Umbilical cord (tissue), 2 donors: ENCODE results near the gene PYGO2. TPM values are rescaled to one million over a fixed set of nuclear protein-coding genes. Genes with fewer than 3 reads are reported as not detected.
"Not testable (repeated sequence)": the region's sequence is repeated elsewhere in the genome, so short reads cannot be mapped to it uniquely, and the experiment has no call there.

Source experiments
- DNase-seq: peaks from one replicate; pipeline ENCODE4 v3.0.0-alpha.2; 2015; ENCODE audit warnings: low spot score
- total RNA-seq: library from RNA; depleted of rRNA; stranded (reverse); fragments of >200 nt; gene quantifications from one replicate; pipeline ENCODE4 v1.2.3, GENCODE V29; 2014; ENCODE audit warnings: low replicate concordance; ENCODE audit not compliant: insufficient read depth

The PYGO2 gene
- total RNA-seq, 1 donor from 2014 or later = 9.4 TPM

DNA sequence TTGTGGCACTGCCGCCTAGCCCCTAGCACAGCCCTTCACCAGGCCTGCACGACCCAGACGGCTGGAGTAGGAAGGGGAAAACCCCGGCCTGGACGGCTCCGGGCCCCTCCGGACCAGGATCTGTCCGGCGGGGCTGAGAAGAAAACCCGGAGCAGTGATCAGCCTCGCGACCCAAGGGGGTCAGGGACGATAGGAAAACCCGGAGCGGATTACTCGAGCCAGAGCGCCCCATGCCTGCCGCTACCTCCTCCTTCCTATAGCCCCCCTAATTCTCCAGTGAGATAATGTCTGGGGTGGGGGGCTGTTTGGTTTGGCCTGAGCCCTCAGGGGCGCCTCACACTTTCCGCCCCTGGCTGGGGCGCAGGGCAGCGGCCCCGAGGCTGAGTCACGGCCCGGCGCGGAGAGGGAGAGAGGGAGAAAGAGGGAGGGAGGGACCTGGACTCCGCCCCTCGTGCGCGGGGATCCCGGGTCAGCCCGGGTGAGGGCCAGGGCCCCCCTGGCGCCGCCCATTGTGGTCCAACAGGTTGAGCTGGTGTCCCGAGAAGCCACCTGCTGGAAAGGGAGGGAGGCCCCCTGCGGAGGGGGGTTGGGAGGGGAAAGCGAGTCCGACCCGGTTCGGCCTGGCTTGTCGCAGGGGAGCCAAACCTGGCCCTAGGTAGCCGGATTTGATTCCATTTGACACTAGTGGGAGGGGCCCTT, 39.3 kb upstream of the PYGO2 start:
- DNase-seq = peak; percentile 96

DNA sequence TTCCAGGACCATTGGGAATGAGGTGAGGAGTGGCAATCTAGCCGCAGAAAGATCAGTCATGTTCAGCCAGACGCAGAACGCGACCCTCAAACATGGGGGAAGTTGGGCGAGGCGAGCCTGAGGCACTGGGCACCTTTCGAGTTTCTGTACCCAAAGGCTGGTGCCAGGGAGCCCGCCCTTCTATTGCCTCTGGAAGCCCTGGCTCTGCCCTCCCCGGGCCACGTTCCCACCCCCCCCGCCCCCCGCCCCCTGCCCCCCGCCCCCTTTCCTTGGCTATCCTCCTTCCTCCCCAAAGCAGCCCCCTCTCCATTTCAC, 38.8 kb upstream of the PYGO2 start:
- no peak for DNase-seq

DNA sequence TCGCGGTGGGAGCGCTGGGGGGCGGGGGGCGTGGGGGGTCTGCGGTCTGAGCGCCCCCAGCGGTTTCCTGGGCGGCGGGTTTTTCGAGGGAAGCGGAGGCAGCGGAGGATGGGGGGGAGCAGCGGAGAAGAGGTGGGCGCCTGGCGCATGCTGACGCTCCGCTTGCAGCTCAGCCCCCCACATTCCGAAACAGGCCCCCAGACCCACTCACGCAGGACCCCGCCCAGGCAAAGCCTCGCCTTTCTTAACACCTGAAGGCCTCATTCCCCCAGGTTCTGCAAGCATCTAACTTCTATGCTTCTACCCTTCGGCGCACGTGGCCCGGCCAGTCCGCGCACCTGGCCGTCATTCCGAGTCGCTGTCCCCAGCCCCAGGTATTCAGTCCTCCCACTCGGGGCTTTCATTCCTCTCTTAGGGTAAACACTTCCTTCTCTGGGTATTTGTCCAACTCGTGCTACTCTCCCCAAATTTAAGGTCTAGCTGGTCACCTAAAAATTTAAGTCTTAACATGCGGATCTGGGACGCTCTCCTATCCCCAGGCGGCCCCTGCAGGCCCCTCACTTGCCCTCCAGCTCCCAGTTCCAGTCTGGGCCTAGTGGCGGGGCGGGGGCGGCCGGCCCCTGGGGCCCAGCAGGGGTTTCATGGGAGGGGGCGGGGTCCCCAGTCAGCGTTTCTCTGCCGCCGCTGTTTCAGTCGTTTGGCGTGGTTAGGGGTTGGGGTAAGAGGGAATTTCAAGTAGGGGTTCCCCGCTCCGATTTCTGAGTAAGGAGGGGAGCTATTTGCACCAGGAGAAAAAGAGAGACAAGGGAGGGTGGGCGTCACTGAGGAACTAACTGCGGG, 38.2 kb upstream of the PYGO2 start:
- peak; percentile 71 for DNase-seq

DNA sequence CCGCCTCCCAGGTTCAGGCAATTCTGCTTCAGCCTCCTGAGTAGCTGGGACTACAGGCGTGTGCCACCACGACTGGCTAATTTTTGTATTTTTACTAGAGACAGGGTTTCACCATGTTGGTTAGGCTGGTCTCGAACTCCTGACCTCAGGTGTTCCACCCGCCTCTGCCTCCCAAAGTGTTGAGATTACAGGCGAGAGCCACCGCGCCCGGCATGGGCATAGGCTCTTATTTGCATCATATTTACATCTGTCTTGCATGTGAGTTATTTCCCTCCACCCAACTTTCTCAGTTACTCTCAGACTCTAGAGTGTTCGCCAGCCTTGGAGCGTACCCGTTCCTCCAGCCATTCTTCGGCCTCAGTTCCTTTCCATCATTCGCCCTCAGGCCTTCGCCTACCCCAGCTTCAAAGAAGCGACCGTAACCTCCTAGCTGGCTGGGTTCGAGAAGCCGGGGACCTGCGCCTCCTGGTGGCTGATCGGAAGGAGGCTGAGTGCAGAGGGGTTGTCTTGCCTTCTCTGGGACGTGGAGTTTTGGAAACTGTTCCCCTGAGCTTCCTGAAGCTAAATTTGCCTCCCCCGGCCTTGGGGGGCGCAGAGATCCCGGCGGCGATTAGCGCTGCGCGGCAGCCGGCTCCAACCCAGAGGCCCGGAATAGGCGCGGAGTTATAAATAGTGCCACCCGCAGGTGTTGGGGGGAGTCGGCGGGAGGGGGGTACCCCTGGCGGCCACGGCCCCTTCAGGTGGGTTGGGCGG, 37.4 kb upstream of the PYGO2 start:
- DNase-seq = peak; percentile 84

DNA sequence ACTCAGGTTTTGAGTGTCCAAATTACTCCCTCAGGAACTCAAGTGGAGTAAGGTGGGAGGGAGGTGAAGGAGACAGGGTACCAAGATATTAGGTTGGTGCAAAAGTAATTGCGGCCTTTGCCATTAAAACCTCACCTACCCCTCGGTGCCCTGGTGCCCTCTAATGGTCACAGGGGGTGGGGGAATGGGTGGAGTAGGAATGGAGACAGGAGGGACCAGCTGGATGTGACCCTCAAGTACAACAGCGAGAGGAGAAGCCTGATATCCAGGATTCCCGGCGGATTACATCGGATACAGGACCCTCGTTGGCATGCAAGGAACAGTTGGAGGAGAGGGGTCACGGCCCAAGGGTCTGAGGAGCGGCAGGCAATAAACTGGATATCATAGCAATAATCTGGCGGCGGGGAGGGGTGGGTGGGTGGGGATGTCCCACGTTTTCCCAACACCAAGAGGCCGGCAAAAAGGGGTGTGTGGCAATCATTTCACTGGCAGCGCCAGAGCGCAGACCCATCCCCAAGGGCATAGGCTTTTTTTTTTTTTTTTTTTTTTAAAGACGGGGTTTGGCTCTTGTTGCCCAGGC, 36.7 kb upstream of the PYGO2 start:
- no peak for DNase-seq

DNA sequence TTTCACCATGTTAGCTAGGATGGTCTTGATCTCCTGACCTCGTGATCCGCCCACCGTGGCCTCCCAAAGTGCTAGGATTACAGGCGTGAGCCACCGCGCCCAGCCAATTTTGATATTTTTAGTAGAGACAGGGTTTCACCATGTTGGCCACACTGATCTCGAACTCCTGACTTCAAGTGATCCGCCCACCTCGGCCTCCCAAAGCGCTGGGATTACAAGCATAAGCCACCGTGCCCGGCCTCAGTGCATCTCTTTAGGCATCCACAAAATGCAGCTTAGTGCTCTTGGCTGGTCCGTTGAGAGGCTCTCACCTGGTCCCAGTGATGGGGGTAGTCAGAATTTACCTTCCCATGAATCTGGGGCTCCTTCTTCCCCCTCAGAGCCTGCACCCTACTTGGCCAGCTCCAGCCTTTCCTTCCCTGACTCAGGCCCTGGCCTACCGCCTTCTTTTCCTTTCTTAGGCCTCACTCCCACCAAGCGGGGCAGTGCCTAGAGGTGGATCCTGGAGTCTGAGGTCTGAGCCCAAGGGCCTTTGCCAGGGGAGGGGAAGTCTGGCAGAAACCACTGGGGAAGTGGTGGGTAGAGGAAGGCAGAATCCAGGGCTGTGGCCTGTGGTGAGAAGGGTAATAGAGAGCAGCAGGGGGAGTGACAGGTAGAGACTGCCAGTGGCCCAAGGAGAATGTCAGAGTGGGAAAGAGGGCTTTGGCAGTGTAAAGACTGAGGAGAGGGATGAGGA, 35.6 kb upstream of the PYGO2 start:
- DNase-seq = no peak

DNA sequence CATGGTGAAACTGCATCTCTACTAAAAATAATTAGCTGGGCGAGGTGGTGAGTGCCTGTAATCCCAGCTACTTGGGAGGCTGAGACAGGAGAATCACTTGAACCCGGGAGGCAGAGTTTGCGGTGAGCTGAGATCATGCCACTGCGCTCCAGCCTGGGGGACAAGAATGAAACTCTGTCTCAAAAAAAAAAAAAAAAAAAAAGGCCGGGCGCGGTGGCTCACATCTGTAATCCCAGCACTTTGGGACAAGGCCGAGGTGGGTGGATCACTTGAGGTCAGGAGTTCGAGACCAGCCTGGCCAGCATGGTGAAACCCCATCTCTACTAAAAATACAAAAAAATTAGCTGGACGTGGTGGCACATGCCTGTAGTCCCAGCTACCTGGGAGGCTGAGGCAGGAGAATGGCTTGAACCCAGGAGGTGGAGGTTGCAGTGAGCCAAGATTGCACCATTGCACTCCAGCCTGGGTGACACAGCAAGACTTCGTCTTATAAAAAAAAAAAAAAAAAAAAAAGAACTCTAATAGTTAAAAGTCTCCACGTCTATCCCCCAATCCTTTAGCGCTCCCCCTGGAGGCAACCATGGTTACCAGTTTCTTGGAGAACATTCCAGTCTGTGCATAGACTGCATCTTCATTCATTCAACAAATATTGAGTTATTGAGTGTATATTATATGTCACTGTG, 33.9 kb upstream of the PYGO2 start:
- peak; percentile 80 for DNase-seq

DNA sequence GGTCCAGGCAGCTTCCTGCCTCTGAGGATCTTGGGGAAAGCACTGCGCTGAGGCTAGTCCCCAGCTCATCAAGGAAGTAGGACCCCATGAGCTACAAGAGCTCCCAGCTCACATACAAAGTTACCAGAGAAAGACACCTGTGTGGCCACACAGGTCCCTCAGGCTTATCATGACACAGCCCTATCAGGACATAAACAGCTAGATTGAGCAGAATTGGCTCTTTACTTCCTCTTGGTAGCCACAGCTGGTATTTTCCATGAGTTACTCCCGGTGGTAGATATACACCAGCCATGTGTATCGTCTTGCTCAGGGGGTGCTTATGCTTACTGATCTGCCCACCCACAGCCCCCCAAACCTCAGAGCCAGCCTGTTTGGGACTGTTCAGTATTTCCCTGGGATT, 33.0 kb upstream of the PYGO2 start:
- DNase-seq = no peak

DNA sequence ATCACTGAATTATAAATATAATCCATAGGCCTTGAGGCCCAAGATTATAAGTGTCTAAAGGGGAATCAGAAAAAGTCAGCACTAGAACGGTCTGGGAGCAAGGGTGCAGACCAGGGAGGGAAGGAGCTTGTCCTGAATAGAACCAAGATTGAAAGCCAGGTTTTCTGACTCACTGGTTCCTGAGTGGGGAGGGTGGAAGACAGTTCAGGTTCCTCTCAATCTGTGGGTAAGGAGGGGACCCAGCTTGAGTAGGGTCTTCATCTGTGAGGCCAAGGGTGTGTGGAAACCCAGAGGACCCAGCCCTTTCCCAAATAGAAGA, 32.6 kb upstream of the PYGO2 start:
- DNase-seq = no peak

DNA sequence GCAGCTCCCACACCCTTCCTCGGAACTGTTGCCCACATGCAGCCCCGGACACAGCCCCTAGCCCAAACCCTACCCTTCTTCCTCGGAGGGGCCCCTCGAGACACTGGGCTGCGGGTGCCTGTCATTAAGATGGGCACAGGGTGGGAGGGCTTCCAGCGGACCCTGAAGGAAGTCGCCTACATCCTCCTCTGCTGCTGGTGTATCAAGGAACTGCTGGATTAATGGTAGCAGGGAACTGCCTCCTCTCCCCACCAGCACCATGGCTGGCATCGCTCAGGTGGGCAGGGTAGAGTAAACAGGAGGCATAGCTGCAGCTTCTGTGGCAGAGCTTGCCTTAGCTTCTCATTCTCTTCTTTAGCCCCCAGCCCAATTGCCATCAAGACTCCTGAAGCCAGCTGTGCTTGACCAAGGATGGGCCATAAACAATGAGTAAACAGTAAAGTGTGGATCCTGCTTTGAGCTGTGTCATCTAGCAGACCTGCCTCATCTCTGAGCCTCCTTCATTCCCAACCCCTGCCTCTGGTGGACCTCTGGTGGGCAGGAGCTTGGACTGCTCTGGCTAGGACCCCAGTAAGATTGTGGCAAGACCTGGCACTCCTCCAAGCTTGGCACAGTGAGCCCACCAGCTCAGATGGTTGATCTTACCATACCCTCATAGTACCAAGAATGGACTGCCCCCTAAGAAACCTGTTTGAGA, 32.1 kb upstream of the PYGO2 start, which contains the start of gene LENEP:
Gene LENEP (plus strand): TSS at position 15 of the 697 bp plus-strand sequence. CDS start 22 bp downstream, at position 37.
- no peak for DNase-seq

DNA sequence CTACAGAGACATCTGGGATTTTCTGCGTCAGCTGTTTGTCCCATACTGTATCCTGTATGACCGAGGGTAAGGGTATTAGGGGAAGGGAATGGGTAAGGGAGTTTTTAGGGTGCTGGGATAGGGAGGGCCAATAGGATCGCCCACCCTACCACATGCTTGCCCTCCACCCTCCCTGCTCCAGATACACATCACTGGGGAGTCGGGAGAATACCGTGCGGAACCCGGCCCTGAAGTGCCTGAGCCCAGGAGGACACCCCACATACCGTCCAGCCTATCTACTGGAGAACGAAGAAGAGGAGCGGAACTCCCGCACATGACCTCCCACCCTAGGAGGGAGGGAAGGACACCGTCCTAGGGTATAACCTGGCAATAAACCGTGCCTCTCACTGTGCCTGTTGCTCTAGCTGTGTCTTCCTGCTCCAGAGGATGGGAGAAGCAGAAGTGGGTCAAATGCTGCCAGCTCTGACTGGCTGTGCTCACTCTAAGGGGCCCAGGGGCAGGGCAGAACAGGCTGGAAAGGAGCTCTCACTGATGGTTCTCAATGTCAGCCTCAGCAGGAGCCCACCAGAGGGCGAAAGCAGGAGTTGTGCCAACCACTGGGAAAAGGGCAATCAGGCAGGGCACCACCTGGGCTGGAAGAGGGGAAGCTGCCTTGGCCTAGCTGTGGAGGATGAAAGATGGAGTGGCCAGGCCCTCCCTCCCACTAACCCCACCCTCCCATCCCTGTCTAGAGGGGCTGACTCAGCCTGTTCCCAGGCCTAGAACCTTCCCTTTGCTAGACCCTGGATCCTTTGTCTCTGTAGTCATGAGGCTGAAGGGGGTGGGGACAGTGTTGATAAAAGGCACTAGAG, 31.4 kb upstream of the PYGO2 start:
- peak; percentile 46 for DNase-seq

DNA sequence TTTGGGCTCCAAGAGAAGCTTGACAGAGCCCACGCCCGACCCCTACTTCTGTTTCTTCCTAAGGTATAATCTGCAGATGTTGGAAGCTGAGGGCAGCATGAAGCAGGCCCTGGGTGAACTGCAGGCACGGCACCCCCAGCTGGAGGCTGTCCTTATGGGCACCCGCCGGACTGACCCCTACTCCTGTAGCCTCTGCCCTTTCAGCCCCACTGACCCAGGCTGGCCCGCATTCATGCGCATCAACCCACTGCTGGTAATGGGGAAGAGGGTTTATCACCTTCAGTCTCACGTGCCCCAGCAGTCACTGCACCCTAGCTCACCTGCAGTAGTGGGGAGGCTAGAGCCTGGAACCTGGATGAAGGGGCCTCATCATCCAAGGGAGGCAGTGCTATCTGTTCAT, 28.7 kb upstream of the PYGO2 start:
- no peak for DNase-seq

DNA sequence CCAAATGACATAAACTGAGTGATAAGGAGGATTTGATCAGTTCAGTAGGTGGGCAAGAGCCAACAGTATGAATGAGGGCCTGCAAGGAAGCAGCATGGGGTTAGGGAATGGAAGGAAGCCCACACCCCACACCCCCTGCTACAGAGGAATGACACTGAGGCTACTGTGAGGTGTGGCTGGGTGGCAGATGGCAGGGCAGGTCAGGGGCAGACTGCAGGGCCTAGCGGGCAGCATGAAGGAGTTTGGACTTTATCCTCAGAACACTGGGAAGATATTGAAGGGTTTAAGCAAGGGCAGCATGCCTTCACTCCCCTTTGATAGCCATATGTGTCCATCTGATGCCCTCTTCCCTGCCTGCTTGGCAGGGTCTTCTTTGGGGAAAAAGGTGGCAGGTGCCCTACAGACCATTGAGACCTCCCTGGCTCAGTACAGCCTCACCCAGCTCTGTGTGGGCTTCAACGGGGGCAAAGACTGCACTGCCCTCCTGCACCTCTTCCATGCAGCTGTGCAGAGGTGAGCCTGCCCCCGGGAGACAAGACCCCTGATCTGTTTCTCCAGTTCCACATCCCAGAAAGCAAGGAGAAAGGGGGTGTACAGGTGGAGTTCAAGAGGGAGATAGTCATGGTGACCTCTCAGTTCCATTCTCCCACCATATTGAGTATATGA, 27.7 kb upstream of the PYGO2 start:
- no peak for DNase-seq

DNA sequence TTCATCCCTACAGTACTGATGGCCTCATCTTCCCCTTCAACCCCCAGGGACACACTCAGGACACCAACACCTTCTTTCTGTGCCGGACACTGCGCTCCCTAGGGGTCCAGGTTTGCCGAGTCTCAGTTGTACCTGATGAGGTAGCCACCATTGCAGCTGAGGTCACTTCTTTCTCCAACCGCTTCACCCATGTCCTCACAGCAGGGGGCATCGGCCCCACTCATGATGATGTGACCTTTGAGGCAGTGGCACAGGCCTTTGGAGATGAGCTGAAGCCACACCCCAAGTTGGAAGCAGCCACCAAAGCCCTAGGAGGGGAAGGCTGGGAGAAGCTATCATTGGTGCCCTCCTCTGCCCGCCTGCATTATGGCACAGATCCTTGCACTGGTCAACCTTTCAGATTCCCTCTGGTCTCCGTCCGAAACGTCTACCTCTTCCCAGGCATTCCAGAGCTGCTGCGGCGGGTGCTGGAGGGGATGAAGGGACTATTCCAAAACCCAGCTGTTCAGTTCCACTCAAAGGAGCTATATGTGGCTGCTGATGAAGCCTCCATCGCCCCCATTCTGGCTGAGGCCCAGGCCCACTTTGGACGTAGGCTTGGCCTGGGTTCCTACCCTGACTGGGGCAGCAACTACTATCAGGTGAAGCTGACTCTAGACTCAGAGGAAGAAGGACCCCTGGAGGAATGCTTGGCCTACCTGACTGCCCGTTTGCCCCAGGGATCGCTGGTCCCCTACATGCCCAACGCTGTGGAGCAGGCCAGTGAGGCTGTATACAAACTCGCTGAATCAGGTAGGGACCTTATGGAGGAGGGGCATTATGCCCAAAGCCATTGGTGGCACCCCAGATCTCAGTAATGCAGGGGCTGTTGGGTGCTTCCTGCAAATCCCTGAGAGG, 26.7 kb upstream of the PYGO2 start:
- DNase-seq = no peak

DNA sequence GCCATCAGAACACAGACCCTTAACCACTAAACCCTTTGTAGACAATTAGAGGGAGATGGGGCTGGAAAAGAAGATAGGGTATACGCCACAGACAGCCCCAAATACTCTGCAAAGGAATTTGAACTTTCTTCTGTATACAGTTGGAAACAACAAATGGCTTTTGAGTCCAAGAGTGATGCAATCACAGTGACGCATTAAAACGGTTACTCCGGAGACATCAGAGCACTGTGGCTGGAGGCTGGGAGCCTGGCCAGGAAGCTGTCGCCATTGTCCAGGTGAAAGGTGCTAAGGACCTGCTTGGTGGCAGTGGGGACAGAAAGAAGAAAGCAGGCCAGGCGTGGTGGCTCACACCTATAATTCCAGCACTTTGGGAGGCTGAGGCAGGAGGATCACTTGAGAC, 25.7 kb upstream of the PYGO2 start:
- no peak for DNase-seq

DNA sequence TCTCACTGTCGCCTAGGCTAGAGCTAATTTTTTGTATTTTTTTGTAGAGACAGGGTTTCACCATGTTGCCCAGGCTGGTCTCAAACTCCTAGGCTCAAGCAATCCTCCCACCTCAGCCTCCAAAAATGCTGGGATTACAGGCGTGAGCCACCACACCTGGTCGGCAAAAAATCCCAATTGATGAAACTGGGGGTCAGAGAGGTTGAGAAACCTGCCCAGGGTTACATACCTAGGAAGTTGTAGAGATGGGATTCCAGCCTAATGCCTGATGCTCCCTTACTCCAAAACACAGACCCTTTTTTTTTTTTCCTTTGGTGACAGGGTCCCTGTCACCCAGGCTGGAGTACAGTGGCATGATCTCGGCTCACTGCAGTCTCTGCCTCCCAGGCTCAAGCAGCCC, 25.2 kb upstream of the PYGO2 start:
- not testable (repeated sequence) for DNase-seq

DNA sequence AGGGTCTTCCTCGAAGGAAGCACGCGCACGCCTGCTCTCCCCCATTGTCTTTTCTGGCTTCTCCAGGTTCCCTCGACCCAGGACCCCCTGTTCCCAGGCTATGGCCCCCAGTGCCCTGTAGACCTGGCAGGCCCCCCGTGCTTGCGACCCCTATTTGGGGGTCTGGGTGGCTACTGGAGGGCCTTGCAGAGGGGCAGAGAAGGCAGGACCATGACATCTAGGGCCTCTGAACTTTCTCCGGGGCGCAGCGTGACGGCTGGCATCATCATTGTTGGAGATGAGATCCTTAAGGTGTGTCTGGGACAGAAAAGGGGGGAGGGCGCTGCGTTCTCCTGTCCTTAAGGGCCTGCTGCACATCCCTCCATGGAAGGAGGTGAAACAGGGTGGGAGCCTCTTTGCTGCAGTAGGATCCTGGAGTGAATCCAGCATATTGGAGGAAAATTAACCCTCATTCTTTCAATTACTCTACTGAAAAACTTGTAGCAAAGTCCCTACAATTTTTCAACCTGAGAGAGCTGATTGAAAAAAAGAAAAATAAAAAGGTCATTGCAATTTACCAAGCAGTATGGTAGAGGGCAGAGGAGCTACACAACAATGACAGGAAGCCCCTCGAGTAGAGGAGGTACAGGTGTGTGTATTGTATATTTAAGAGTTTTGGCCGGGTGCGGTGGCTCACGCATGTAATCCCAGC, 22.3 kb upstream of the PYGO2 start:
- no peak for DNase-seq
